Astrocyte (in vitro differentiated cells and primary cell): ENCODE results near the gene ZNF771. TPM values are rescaled to one million over a fixed set of nuclear protein-coding genes. Genes with fewer than 3 reads are reported as not detected.
"Not testable (repeated sequence)": the region's sequence is repeated elsewhere in the genome, so short reads cannot be mapped to it uniquely, and the experiment has no call there.

Experiments
- DNase-seq: peaks from one replicate; pipeline ENCODE4 v3.0.0-alpha.2; 2010; ENCODE audit warnings: low read depth
- FAIRE-seq: peaks from 2 replicates; lab custom pipeline; 2011; peaks lifted over from hg19 to GRCh38; lab: Jason Lieb, UNC
- H2AFZ ChIP-seq: 2 replicates; pipeline ENCODE4 v1.6.0; 2012; ENCODE audit warnings: low read depth, low read length, inconsistent platforms
- H3K27ac ChIP-seq: 2 replicates; pipeline ENCODE4 v1.5.1; 2011; ENCODE audit warnings: low read depth, low read length, inconsistent platforms
- H3K27me3 ChIP-seq: 2 replicates; pipeline ENCODE4 v1.6.0; 2011; ENCODE audit warnings: low read length, inconsistent platforms; ENCODE audit not compliant: insufficient read depth
- H3K36me3 ChIP-seq: 2 replicates; pipeline ENCODE4 v1.5.1; 2011; ENCODE audit warnings: low read length, inconsistent platforms; ENCODE audit not compliant: insufficient read depth
- H3K4me1 ChIP-seq: 2 replicates; pipeline ENCODE4 v1.5.1; 2011; ENCODE audit warnings: low read length, inconsistent platforms; ENCODE audit not compliant: insufficient read depth
- H3K4me2 ChIP-seq: 2 replicates; pipeline ENCODE4 v1.6.0; 2012; ENCODE audit warnings: low read length, inconsistent platforms
- H3K4me3 ChIP-seq: 2 replicates; pipeline ENCODE4 v1.5.1; 2011; ENCODE audit warnings: low read depth, mild to moderate bottlenecking, low read length, inconsistent platforms; ENCODE audit not compliant: insufficient read depth
- H3K79me2 ChIP-seq: 2 replicates; pipeline ENCODE4 v1.6.0; 2012; ENCODE audit warnings: mild to moderate bottlenecking, low read length, inconsistent platforms; ENCODE audit not compliant: insufficient read depth
- H3K9ac ChIP-seq: 2 replicates; pipeline ENCODE4 v1.6.0; 2012; ENCODE audit warnings: mild to moderate bottlenecking, low read length, inconsistent platforms
- H3K9me3 ChIP-seq: 2 replicates; pipeline ENCODE4 v1.5.1; 2012; ENCODE audit warnings: low read depth, mild to moderate bottlenecking, low read length, inconsistent platforms; ENCODE audit not compliant: insufficient read depth
- H4K20me1 ChIP-seq: 2 replicates; pipeline ENCODE4 v1.6.0; 2012; ENCODE audit warnings: low read length, inconsistent platforms; ENCODE audit not compliant: insufficient read depth
- H3K27ac Mint-ChIP-seq: one replicate; pipeline ENCODE4 v1.8.0; 2021; ENCODE audit warnings: mild to moderate bottlenecking, mixed read lengths; ENCODE audit not compliant: unreplicated experiment
- H3K27me3 Mint-ChIP-seq: one replicate; pipeline ENCODE4 v1.8.0; 2021; ENCODE audit warnings: low read depth, mixed read lengths; ENCODE audit not compliant: unreplicated experiment
- H3K36me3 Mint-ChIP-seq: one replicate; pipeline ENCODE4 v1.8.0; 2021; ENCODE audit warnings: low read depth, mixed read lengths; ENCODE audit not compliant: unreplicated experiment
- H3K4me1 Mint-ChIP-seq: one replicate; pipeline ENCODE4 v1.8.0; 2021; ENCODE audit warnings: low read depth, mixed read lengths; ENCODE audit not compliant: unreplicated experiment
- H3K4me3 Mint-ChIP-seq: one replicate; pipeline ENCODE4 v1.8.0; 2021; ENCODE audit warnings: mild to moderate bottlenecking, moderate library complexity, mixed read lengths; ENCODE audit not compliant: unreplicated experiment
- H3K9me3 Mint-ChIP-seq: one replicate; pipeline ENCODE4 v1.8.0; 2021; ENCODE audit warnings: mild to moderate bottlenecking, mixed read lengths; ENCODE audit not compliant: unreplicated experiment
- CTCF ChIP-seq: IDR thresholded peaks from 2 replicates; pipeline ENCODE4 v1.5.1; 2011; ENCODE audit warnings: low read depth, mild to moderate bottlenecking, inconsistent platforms, low read length, moderate library complexity; ENCODE audit not compliant: insufficient read depth
- EZH2 ChIP-seq: IDR thresholded peaks from 2 replicates; pipeline ENCODE4 v1.6.1; 2012; ENCODE audit warnings: mild to moderate bottlenecking, low read length, inconsistent platforms; ENCODE audit not compliant: insufficient read depth
- total RNA-seq: library from RNA; stranded (reverse); gene quantifications from 2 replicates; pipeline ENCODE4 v1.2.1, GENCODE V29; 2021

ZNF771 gene
- total RNA-seq, 1 donor from 2014 or later, result 13.9 TPM

- Histone ChIP-seq H3K9ac (no peak overlapping the region), H3K4me2 (no peak overlapping the region), H3K27me3 (peaks cover 3% of the 10 kb centered on the region), H3K9me3 (no peaks in the 10 kb centered on the region), H3K27ac (no peak overlapping the region), H2AFZ (no peak overlapping the region), H3K36me3 (no peaks in the 10 kb centered on the region), H3K79me2 (no peaks in the 10 kb centered on the region), H3K4me1 (no peaks in the 10 kb centered on the region), H3K4me3 (no peak overlapping the region), H4K20me1 (no peaks in the 10 kb centered on the region)
- Mint-ChIP-seq H3K9me3 (peaks cover 3% of the 10 kb centered on the region), H3K4me1 (no peaks in the 10 kb centered on the region), H3K27me3 (peaks cover 23% of the 10 kb centered on the region), H3K4me3 (no peak overlapping the region), H3K36me3 (no peaks in the 10 kb centered on the region), H3K27ac (no peak overlapping the region)
- DNase-seq (no peak), FAIRE-seq (no peak)
- TF ChIP-seq EZH2 (no peak), CTCF (no peak)
Measured at GRCh38 chr16:30458561-30459394, 51.4 kb downstream of the ZNF771 start.

- Histone ChIP-seq H3K4me2 (no peak overlapping the region), H3K9me3 (no peaks in the 10 kb centered on the region), H4K20me1 (no peaks in the 10 kb centered on the region), H3K79me2 (no peaks in the 10 kb centered on the region), H3K36me3 (no peaks in the 10 kb centered on the region), H3K27me3 (no peaks in the 10 kb centered on the region), H3K9ac (no peak overlapping the region), H3K4me3 (no peak overlapping the region), H3K4me1 (no peaks in the 10 kb centered on the region), H2AFZ (no peak overlapping the region), H3K27ac (no peak overlapping the region)
- Mint-ChIP-seq H3K4me3 (no peak overlapping the region), H3K4me1 (no peaks in the 10 kb centered on the region), H3K27ac (no peak overlapping the region), H3K9me3 (peaks cover 3% of the 10 kb centered on the region), H3K27me3 (peaks cover 16% of the 10 kb centered on the region), H3K36me3 (no peaks in the 10 kb centered on the region)
- DNase-seq (no peak), FAIRE-seq (no peak)
- TF ChIP-seq EZH2, result no peak
- no peak for TF ChIP-seq CTCF
Measured at GRCh38 chr16:30459456-30459855, 52.0 kb downstream of the ZNF771 start.

GRCh38 chr16:30461426-30461825 lies 54.0 kb downstream of the ZNF771 start:
- not testable (repeated sequence) for H3K36me3 Mint-ChIP-seq, FAIRE-seq

More at GRCh38 chr16:30461426-30461825, 54.0 kb downstream of the ZNF771 start:
- H3K9me3 ChIP-seq, H3K4me3 Mint-ChIP-seq, H3K27me3 ChIP-seq, H3K27ac Mint-ChIP-seq, H3K9me3 Mint-ChIP-seq, H3K4me3 ChIP-seq, H4K20me1 ChIP-seq, H3K9ac ChIP-seq, H3K36me3 ChIP-seq, H3K79me2 ChIP-seq, H3K4me1 Mint-ChIP-seq, DNase-seq, H3K4me1 ChIP-seq, H3K27me3 Mint-ChIP-seq, H3K27ac ChIP-seq, H3K4me2 ChIP-seq, H2AFZ ChIP-seq: not testable (repeated sequence)
